A549 (cell line): ENCODE measurements around the gene NDUFA13. TPM values are rescaled to one million over a fixed set of nuclear protein-coding genes. Genes with fewer than 3 reads are reported as not detected.

ENCODE experiments used
- ATAC-seq, 2 experiments: fragments of 200-7000 bp in 1 of 2; fragments of >200 bp in 1 of 2; cut with Nextera tagmentation in 1 of 2; cut with Tn5 transposase in 1 of 2; 3 replicates each; pipeline versions ENCODE4 v1.8.0 to v1.9.1; 2018 to 2020; ENCODE audit warnings: mild to moderate bottlenecking in 1 of 2, moderate library complexity in 1 of 2
- CTCF ChIA-PET: fragments of 300-600 bp; sonication (Branson Sonifier 250); formaldehyde crosslinking; extraction: SDS; loops from one replicate; lab custom pipeline; 2021; ENCODE audit warnings: antibody characterized with exemption, inconsistent platforms; lab: Yijun Ruan, JAX
- POLR2A ChIA-PET: fragments of 350-600 bp; formaldehyde crosslinking; extraction: SDS; loops from one replicate; lab custom pipeline; 2021; ENCODE audit warnings: antibody characterized with exemption, inconsistent platforms; lab: Yijun Ruan, JAX
- DNase-seq, 2 experiments: peaks; one replicate each; pipeline versions ENCODE4 v3.0.0 to v3.0.0-alpha.2; 2011 to 2016; ENCODE audit warnings: low read depth in 1 of 2, low spot score in 1 of 2
- FAIRE-seq: peaks from 2 replicates; lab custom pipeline; 2011; peaks lifted over from hg19 to GRCh38; lab: Jason Lieb, UNC
- H3K27ac ChIP-seq, 2 experiments: fragments of >200 bp; sonication (Bioruptor Twin); formaldehyde crosslinking; 3 replicates each; pipeline ENCODE4 v1.5.1; 2016 to 2017
- H3K4me1 ChIP-seq: fragments of >200 bp; sonication (Bioruptor Twin); formaldehyde crosslinking; 3 replicates; pipeline ENCODE4 v1.6.1; 2016
- H3K4me2 ChIP-seq: fragments of >200 bp; sonication (Bioruptor Twin); formaldehyde crosslinking; 3 replicates; pipeline ENCODE4 v1.6.1; 2016
- H3K4me3 ChIP-seq: fragments of >200 bp; sonication (Bioruptor Twin); formaldehyde crosslinking; 3 replicates; pipeline ENCODE4 v1.5.1; 2016
- H3K9me3 ChIP-seq: fragments of >200 bp; sonication (Bioruptor Twin); formaldehyde crosslinking; 3 replicates; pipeline ENCODE4 v1.6.1; 2016
- CBX2 ChIP-seq: fragments of 200-600 bp; sonication (generic); IDR thresholded peaks from 2 replicates; pipeline ENCODE4 v1.6.1; 2016; ENCODE audit warnings: low read depth, mild to moderate bottlenecking, borderline replicate concordance
- CHD2 ChIP-seq: fragments of 150-350 bp; IDR thresholded peaks from 2 replicates; pipeline ENCODE4 v1.6.1; 2014; ENCODE audit warnings: low read length; ENCODE audit not compliant: partially characterized antibody
- EHMT2 ChIP-seq: fragments of 200-600 bp; sonication (generic); IDR thresholded peaks from 2 replicates; pipeline ENCODE4 v1.6.1; 2016; ENCODE audit warnings: antibody characterized with exemption, low read depth, mild to moderate bottlenecking, moderate library complexity
- FOSB ChIP-seq: fragments of 250-450 bp; sonication (Bioruptor Pico); IDR thresholded peaks from 2 replicates; pipeline ENCODE4 v1.5.0; 2020; ENCODE audit warnings: mild to moderate bottlenecking, moderate library complexity
- FOSL2 ChIP-seq, 2 experiments: fragments of 450-650 bp in 1 of 2; fragments of >200 bp in 1 of 2; sonication (Bioruptor Twin) in 1 of 2; formaldehyde crosslinking; IDR thresholded peaks; 2 replicates each; pipeline versions ENCODE4 v1.5.0 to v1.6.1; 2016 to 2020; ENCODE audit warnings: mild to moderate bottlenecking in 1 of 2, moderate library complexity in 1 of 2
- FOXS1 ChIP-seq: fragments of 250-450 bp; sonication (Bioruptor Pico); IDR thresholded peaks from 2 replicates; pipeline ENCODE4 v1.5.0; 2020; ENCODE audit warnings: mild to moderate bottlenecking, moderate library complexity
- HOXB5 ChIP-seq: fragments of 250-450 bp; sonication (Bioruptor Pico); IDR thresholded peaks from 2 replicates; pipeline ENCODE4 v1.5.0; 2020; ENCODE audit warnings: mild to moderate bottlenecking, moderate library complexity
- JUNB ChIP-seq: fragments of >200 bp; sonication (Bioruptor Twin); formaldehyde crosslinking; IDR thresholded peaks from 2 replicates; pipeline ENCODE4 v1.6.1; 2016
- KDM1A ChIP-seq: fragments of 200-600 bp; sonication (generic); IDR thresholded peaks from 2 replicates; pipeline ENCODE4 v1.6.1; 2016; ENCODE audit warnings: low read depth, mild to moderate bottlenecking
- KDM5A ChIP-seq: fragments of 200-600 bp; sonication (generic); IDR thresholded peaks from 2 replicates; pipeline ENCODE4 v1.6.1; 2016; ENCODE audit warnings: antibody characterized with exemption, mild to moderate bottlenecking
- MAFK ChIP-seq: fragments of 450-650 bp; IDR thresholded peaks from 2 replicates; pipeline ENCODE4 v1.6.1; 2014; ENCODE audit not compliant: partially characterized antibody
- MYC ChIP-seq: IDR thresholded peaks from 2 replicates; pipeline ENCODE4 v1.6.1; 2012; ENCODE audit warnings: mild to moderate bottlenecking, inconsistent platforms, low read length, improper control_type of control experiment, borderline replicate concordance
- RAD21 ChIP-seq, 2 experiments: fragments of >200 bp in 1 of 2; sonication (Bioruptor Twin) in 1 of 2; formaldehyde crosslinking in 1 of 2; IDR thresholded peaks in 1 of 2; conservative IDR thresholded peaks in 1 of 2; 2 replicates in 1 of 2; 3 replicates in 1 of 2; pipeline ENCODE4 v1.6.1; 2012 to 2018; ENCODE audit warnings: inconsistent platforms in 1 of 2
- SREBF2 ChIP-seq: fragments of 450-650 bp; IDR thresholded peaks from 2 replicates; pipeline ENCODE4 v1.6.1; 2014; ENCODE audit warnings: mild to moderate bottlenecking, moderate library complexity
- TFCP2L1 ChIP-seq: fragments of 250-450 bp; sonication (Bioruptor Pico); IDR thresholded peaks from 2 replicates; pipeline ENCODE4 v1.5.0; 2021; ENCODE audit warnings: mild to moderate bottlenecking
- ZFP36 ChIP-seq: fragments of 450-650 bp; IDR thresholded peaks from 2 replicates; pipeline ENCODE4 v1.6.1; 2014; ENCODE audit warnings: borderline replicate concordance; ENCODE audit not compliant: partially characterized antibody
- ZNF302 ChIP-seq: fragments of 250-450 bp; sonication (Bioruptor Pico); IDR thresholded peaks from 2 replicates; pipeline ENCODE4 v1.9.0; 2021; ENCODE audit warnings: inconsistent platforms, mild to moderate bottlenecking, moderate library complexity
- WGBS: methylation state at CpG from one replicate; pipeline ENCODE4 v1.1.6; 2017; ENCODE audit errors: missing lambda C conversion rate; 5-methylcytosine and 5-hydroxymethylcytosine counted together
- polyA plus RNA-seq, 4 experiments: library from polyadenylated mRNA; depleted of rRNA in 3 of 4; stranded (reverse); fragments of >200 nt; fragmentation: RNase III in 1 of 4; extraction: RNeasy Plus Mini Kit Qiagen cat#74134 plus additional on column Dnase treatment in 1 of 4; gene quantifications; 2 replicates in 3 of 4; 3 replicates in 1 of 4; pipeline ENCODE4 v1.2.3, GENCODE V29; 2011 to 2017
- TF ChIP-seq, protein P1 (sequence below): fragments of 250-450 bp; sonication (Bioruptor Pico); IDR thresholded peaks from 2 replicates; pipeline ENCODE4 v1.5.0; 2021; ENCODE audit warnings: mild to moderate bottlenecking, moderate library complexity, borderline replicate concordance
- TF ChIP-seq, protein P2 (sequence below): IDR thresholded peaks from 2 replicates; pipeline ENCODE4 v1.6.1; 2012; ENCODE audit warnings: low read depth, borderline replicate concordance
- TF ChIP-seq, protein P3 (sequence below): fragments of 250-450 bp; sonication (Bioruptor Pico); IDR thresholded peaks from 2 replicates; pipeline ENCODE4 v1.5.0; 2020; ENCODE audit warnings: low read depth, mild to moderate bottlenecking, moderate library complexity
- TF ChIP-seq, protein P4 (sequence below): fragments of >200 bp; sonication (Bioruptor Twin); formaldehyde crosslinking; IDR thresholded peaks from 3 replicates; pipeline ENCODE4 v1.6.1; 2016

NDUFA13 gene
- polyA plus RNA-seq, 2 of the 4 experiments (the other 2 are of a cell fraction), result 197 to 253 TPM

DNA sequence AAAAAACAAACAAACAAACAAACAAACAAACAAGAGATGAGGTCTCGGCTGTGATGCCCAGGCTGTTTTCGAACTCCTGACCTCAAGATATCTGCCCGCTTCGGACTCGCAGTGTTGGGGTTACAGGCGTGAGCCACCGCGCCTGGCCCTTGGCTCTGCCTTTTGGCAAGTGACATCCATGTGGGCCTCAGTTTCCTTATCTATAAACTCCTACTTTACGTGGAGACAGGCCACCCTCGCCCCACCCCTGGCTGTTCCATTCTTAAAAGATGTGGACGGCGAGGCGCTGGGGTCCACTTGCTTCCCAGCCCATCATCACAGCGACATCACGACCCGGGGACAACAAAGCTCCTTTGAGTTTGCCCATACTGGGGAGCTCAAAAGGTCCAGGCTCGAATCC is 2.3 kb upstream of the NDUFA13 start:
- WGBS, result 97% methylated on average over 17 of the region's 17 CpGs
- TF ChIP-seq HOXB5, result no peak
- no peak for TF ChIP-seq RAD21 (conservative IDR thresholded peaks at IDR 0.05 in 1 of 2, IDR thresholded peaks at IDR 0.05 in 1 of 2)
- TF ChIP-seq CHD2, result no peak
- no peak for TF ChIP-seq KDM1A
- TF ChIP-seq SREBF2, result no peak
- TF ChIP-seq KDM5A, result no peak
- TF ChIP-seq MYC, result no peak
- Histone ChIP-seq H3K9me3 (no peaks in the 10 kb centered on the region), H3K4me3 (no peak overlapping the region), H3K27ac (no peak overlapping the region), H3K4me1 (peaks cover 8% of the 10 kb centered on the region; the same call in 2 of the 3 replicates), H3K4me2 (no peak overlapping the region)
- DNase-seq (no peak), FAIRE-seq (no peak), ATAC-seq (no peak)
- POLR2A ChIA-PET, result no interaction called here
- CTCF ChIA-PET, result interaction anchor here (0.7 to 1.4 kb wide), 2 partner anchors 23 to 41 kb away, joined by 3 read pairs; no protein-coding TSS in a partner anchor

DNA sequence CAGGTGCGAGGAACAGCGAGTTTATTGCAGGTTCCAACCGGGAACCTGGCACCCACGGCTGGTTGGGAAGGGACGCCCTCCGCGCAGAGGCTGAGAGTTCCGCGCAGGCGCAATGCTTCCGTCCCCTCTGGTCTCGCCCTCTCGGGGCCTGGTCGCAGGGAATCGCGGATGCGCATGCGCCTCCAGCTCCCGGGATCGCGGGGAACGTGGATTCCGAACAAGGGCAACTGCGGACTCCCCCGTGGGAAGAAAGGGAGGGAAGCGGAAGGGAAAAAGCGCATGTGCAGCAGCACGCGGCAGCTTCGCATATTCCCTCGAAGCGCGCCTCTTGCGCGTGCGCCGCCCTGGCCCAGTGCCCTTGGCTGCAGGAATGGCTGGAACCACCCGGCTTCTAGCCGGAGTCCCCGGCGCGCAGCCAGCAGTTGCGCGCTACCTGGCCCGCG is 1.8 kb upstream of the NDUFA13 start:
- FAIRE-seq (no peak), DNase-seq (no peak), ATAC-seq (no peak)
- ChIA-PET CTCF (interaction anchor here (0.7 to 1.4 kb wide), 2 partner anchors 24 to 40 kb away, joined by 3 read pairs; no protein-coding TSS in a partner anchor), POLR2A (no interaction called here)
- no peak overlapping the region for H3K27ac ChIP-seq
- WGBS, result 97% methylated on average over 33 of the region's 46 CpGs
- H3K4me3 ChIP-seq, result no peak overlapping the region
- TF ChIP-seq, protein P1, sequence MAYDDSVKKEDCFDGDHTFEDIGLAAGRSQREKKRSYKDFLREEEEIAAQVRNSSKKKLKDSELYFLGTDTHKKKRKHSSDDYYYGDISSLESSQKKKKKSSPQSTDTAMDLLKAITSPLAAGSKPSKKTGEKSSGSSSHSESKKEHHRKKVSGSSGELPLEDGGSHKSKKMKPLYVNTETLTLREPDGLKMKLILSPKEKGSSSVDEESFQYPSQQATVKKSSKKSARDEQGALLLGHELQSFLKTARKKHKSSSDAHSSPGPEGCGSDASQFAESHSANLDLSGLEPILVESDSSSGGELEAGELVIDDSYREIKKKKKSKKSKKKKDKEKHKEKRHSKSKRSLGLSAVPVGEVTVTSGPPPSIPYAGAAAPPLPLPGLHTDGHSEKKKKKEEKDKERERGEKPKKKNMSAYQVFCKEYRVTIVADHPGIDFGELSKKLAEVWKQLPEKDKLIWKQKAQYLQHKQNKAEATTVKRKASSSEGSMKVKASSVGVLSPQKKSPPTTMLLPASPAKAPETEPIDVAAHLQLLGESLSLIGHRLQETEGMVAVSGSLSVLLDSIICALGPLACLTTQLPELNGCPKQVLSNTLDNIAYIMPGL (CRISPR knock-in tag), result no peak
- TF ChIP-seq, protein P2, sequence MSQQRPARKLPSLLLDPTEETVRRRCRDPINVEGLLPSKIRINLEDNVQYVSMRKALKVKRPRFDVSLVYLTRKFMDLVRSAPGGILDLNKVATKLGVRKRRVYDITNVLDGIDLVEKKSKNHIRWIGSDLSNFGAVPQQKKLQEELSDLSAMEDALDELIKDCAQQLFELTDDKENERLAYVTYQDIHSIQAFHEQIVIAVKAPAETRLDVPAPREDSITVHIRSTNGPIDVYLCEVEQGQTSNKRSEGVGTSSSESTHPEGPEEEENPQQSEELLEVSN, result no peak
- H3K4me1 ChIP-seq, result peaks cover 8% of the 10 kb centered on the region; the same call in 2 of the 3 replicates
- no peaks in the 10 kb centered on the region for H3K9me3 ChIP-seq
- H3K4me2 ChIP-seq, result no peak overlapping the region

DNA sequence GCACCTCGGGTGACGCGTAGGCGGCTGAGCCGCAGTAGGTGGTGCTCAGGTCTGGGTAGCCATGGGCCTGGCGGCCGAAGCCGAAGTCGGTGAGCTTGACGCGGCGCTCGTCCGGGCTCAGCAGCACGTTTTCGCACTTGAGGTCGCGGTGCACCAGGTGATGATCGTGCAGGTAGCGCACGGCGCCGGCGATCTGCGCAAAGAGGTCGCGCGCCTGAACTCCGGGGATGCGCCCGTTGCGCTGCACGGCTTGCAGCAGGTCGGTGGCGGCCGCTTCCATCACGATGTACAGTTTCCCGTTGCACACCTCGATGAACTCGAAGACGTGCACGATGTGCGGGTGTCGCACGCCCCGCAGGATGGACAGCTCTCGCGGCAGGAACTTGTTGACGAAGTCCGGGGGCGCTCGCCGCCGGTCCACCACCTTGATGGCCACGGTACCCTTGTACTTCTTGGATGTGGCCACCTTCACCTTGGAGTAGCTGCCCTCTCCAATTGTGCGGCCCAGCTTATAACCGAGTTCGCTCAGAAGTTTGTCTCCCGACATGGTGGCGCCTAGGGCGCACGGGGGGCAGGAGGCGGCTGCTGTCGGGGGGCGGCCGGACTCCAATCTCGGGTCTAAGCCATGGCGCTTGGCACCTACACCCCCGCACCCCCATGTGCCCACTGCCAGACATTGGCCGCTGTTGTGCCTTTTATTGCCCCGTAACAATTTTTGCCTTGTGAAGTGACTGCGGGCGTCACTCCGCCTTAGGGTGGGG is 964 bp upstream of the NDUFA13 start, which contains the start of gene TSSK6:
TSSK6 (minus strand) TSS at position 668 of the 761 bp plus-strand sequence; CDS start at position 547, 121 bp downstream.
- CTCF ChIA-PET, result interaction anchor here (0.5 to 2.0 kb wide), 4 partner anchors 14 to 39 kb away, joined by 3 to 7 read pairs (median 3); no protein-coding TSS in a partner anchor
- Histone ChIP-seq H3K4me2 (peak within 1 kb of the TSS; percentile 91), H3K4me3 (peak within 1 kb of the TSS; percentile 88), H3K9me3 (no peaks in the 10 kb centered on the region), H3K4me1 (peaks cover 8% of the 10 kb centered on the region; the same call in 2 of the 3 replicates), H3K27ac (peak within 1 kb of the TSS; percentile 85 to 96)
- no peak for DNase-seq
- WGBS, result 97% methylated on average over 69 of the region's 74 CpGs
- FAIRE-seq, result no peak
- no peak for TF ChIP-seq FOSL2 (IDR thresholded peaks at IDR 0.05)
- TF ChIP-seq FOSL2 (CRISPR knock-in tag; IDR thresholded peaks at IDR 0.05), result no peak
- TF ChIP-seq, protein P1 (CRISPR knock-in tag), result no peak
- no peak for TF ChIP-seq CHD2
- TF ChIP-seq MAFK, result no peak
- TF ChIP-seq ZNF302 (CRISPR knock-in tag), result no peak
- TF ChIP-seq, protein P3, sequence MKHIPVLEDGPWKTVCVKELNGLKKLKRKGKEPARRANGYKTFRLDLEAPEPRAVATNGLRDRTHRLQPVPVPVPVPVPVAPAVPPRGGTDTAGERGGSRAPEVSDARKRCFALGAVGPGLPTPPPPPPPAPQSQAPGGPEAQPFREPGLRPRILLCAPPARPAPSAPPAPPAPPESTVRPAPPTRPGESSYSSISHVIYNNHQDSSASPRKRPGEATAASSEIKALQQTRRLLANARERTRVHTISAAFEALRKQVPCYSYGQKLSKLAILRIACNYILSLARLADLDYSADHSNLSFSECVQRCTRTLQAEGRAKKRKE (CRISPR knock-in tag), result no peak
- TF ChIP-seq, protein P4, sequence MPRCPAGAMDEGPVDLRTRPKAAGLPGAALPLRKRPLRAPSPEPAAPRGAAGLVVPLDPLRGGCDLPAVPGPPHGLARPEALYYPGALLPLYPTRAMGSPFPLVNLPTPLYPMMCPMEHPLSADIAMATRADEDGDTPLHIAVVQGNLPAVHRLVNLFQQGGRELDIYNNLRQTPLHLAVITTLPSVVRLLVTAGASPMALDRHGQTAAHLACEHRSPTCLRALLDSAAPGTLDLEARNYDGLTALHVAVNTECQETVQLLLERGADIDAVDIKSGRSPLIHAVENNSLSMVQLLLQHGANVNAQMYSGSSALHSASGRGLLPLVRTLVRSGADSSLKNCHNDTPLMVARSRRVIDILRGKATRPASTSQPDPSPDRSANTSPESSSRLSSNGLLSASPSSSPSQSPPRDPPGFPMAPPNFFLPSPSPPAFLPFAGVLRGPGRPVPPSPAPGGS, result no peak
- no peak for TF ChIP-seq FOXS1
- TF ChIP-seq FOSB (CRISPR knock-in tag), result no peak
- no peak for TF ChIP-seq ZFP36
- TF ChIP-seq, protein P2, result no peak
- no peak for TF ChIP-seq TFCP2L1 (CRISPR knock-in tag)
- TF ChIP-seq EHMT2, result no peak
- no peak for TF ChIP-seq CBX2
- TF ChIP-seq JUNB, result no peak
- no peak; a peak in 1 of 6 replicates for ATAC-seq
- POLR2A ChIA-PET, result interaction anchor here (0.8 to 1.1 kb wide), 2 partner anchors 15 to 129 kb away, joined by 4 to 5 read pairs; no protein-coding TSS in a partner anchor
